GM21381 (cell line): ENCODE results near the gene CMTR1.
"Not testable (repeated sequence)": the region's sequence is repeated elsewhere in the genome, so short reads cannot be mapped to it uniquely, and the experiment has no call there.

Source experiments
- ATAC-seq: cut with Tn5 transposase; IDR thresholded peaks from one replicate; pipeline ENCODE4 v1.9.1; 2021; ENCODE audit warnings: mild to moderate bottlenecking, moderate library complexity; ENCODE audit not compliant: unreplicated experiment

The CMTR1 gene

DNA sequence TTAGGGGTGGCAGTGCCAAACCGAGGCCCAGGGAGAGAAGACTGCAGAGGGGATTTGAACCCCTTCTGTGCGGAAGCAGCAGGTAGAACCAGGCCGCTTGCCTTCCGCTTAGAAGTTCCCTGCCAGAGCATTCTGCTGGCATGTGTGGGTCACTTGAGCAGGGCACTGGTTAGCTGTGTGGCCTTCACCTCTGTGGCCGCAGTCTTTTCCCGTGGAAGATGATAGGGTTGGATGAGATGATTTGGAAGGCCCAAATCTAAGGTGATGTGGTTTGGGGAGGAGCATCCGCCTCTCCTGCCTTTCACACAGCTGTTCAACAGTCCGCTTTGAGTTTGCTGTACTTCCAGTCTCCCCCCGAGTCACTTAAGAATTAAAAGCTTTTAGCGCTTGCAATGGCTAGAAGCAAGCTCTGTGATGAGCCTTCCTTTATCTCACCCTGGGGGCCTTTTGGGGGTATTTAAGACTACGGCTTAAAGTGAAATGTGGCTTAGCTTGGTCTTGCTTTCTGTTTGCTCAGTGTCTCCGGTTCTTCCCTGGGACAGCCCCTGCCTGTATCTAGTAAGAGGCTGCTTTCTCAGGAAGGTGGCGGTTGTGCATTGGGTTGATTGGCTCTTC, 743 bp downstream of the CMTR1 start:
- peak; percentile 36 for ATAC-seq

GRCh38 chr6:37435373-37435772, 2.4 kb downstream of the CMTR1 start:
- ATAC-seq: no peak

DNA sequence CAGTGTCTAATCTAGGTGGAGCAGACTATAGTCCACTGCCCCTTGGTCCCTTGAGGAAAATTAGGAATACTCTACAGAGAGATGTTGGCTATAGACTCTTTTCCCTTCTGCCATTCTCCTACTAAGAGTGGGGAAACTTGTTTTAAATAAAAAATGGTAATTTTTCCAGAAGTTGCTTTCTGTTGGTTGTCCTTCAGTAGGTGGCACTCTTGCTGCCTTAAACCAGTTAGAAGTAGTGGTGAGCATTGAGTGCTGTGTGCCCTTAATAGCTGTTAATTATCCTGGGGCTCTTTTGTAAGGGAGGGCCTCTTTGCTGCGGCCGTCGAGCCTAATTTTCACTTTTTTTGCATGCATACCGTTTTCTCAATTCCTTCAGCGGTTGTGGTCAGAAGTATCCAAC, 2.8 kb downstream of the CMTR1 start:
- no peak for ATAC-seq

DNA sequence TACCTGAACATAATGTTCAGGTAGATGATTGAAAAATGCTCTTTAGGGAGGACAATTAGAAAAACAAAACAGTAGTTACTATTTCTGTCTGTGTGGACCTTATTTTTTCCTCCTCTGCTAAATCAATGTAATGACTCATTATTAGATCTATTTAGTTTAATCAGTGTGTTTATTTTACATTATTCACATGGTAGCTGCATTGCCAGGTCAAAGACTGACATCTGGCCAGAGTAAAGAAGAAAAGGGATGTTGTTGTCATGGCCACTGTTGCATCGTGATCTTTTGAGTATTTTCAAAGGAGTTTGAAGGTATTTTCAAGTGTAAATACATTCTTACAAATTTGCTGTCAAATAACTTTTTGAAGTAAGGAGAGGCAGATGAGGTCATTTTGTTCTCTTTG, 5.9 kb downstream of the CMTR1 start:
- ATAC-seq: no peak

GRCh38 chr6:37441651-37442050, 8.6 kb downstream of the CMTR1 start:
- no peak for ATAC-seq

DNA sequence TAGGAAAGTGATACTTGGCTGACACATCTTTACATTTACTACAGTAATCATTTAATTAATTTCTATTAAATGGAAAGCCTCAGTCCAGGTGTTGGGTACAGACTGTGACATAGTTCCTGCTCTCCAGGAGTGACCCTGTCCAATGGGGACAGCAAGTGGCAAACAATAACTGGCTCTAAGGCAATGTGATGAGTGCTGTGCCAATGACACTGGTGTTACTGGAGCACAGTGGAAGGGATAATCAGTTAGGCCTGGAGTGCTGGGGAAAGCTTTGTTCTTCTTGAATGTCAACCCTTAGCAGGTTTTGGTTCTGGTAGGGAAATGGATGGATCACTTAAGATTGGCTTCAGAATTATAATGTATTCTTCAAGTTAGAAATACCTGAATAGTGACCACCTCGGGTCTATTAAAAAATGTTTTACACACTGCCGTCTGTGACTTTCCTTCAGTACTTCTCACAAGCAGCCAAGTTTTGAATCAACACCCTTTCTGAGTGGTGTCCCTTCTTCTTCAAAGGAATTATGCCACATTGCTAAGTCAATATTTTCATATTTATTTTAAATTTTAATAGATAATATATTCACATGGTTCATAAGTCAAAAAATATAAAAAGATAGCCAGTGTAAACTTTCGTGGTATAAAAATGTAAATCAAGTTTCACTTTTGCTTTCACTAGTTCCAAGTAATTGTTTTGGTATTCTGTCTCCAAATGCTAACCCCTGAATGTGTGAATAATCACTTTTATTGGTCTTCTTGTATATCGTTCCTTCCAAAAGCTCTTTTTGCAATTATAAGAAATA, 9.6 kb downstream of the CMTR1 start:
- ATAC-seq: no peak

- not testable (repeated sequence) for ATAC-seq
Measured at GRCh38 chr6:37443216-37443542, 10.2 kb downstream of the CMTR1 start.

GRCh38 chr6:37449984-37450383, 17.0 kb downstream of the CMTR1 start:
- ATAC-seq: no peak

DNA sequence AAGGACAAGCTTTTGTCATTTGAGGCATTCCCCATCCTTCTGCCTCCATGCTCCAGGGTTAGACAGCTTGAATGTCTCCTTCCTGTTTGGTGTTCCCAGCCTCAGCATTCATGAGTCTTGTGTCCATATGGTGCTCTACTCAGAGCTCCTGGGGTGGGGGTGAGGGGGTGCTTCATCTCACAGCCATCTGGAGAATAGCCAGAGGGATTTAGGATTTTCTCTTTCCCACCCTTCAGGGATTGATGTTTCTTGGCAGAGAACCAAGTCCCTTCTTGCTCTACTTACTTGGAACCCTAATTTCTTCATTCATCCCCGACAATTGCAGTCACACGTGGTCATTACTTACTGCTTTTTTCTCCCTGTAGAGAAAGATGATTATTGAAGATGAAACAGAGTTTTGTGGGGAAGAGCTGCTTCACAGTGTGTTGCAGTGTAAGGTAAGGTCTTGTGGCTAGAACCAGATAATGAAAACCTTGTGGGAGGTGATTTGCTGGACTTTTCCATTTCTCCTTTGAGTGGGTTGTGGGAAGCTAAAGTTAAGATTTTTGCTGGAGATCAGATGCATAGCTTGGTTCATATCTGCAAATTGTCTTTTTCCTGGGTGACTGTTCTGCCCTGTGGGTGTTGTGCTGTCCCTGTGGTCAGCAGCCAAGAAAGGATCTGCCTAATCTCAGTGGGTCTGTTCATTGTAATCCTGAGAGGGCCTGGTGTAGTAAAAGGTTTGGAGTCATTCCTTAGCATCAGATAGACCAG, 18.6 kb downstream of the CMTR1 start:
- ATAC-seq: no peak

GRCh38 chr6:37452522-37452921, 19.5 kb downstream of the CMTR1 start:
- no peak for ATAC-seq

GRCh38 chr6:37454420-37455140, 21.6 kb downstream of the CMTR1 start:
- no peak for ATAC-seq

DNA sequence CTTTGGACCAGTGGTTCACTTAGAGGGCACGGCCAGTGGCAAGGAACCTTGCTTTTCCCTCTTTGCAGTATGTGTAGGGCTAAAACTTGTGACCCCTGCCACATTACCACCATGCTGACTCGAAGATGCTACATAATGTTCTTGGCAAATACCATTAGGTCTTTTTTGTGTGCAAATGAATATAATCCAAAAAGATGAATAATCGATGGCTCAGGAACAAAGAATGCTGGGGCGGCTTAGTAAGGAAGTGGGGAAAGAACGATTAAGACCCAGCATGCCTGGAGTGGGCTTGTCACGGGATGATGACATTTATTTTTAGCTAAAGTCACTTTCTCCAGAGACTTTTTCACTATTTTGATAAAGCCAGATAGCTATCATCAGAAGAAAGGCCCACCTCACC, 23.1 kb downstream of the CMTR1 start:
- ATAC-seq: no peak

DNA sequence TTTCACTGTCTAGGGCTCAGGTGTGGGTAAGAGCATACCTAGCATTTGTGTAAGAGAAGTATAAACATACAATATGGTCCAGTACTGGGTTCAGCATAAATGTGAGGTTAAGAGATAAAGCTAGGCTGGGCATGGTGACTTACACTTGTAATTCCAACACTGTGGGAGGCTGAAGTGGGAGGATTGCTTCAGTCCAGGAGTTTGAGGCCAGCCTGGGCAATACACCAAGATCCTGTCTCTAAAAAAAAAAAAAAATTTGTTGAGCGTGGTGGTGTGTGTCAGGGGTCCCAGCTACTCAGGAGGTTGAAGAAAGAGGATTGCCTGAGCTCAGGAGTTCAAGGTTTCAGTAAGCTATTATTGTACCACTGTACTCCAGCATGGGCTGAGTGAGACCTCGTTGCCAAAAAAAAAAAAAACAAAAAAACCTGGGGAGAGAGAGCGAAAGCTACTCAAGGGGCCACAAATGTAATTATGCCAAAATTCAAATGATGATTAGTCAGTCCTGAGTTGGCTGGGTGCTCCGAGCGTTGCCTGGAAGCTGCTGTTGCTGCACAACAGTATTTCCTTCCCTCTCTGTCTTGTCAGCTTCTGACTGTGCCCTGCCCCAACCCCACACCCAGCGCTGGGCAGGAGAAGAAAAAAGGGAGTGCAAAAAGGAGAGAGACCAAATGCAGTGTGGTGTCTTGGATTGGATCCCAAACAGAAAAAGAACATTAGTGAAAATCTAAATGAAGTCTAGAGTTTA, 24.0 kb downstream of the CMTR1 start:
- ATAC-seq: no peak

DNA sequence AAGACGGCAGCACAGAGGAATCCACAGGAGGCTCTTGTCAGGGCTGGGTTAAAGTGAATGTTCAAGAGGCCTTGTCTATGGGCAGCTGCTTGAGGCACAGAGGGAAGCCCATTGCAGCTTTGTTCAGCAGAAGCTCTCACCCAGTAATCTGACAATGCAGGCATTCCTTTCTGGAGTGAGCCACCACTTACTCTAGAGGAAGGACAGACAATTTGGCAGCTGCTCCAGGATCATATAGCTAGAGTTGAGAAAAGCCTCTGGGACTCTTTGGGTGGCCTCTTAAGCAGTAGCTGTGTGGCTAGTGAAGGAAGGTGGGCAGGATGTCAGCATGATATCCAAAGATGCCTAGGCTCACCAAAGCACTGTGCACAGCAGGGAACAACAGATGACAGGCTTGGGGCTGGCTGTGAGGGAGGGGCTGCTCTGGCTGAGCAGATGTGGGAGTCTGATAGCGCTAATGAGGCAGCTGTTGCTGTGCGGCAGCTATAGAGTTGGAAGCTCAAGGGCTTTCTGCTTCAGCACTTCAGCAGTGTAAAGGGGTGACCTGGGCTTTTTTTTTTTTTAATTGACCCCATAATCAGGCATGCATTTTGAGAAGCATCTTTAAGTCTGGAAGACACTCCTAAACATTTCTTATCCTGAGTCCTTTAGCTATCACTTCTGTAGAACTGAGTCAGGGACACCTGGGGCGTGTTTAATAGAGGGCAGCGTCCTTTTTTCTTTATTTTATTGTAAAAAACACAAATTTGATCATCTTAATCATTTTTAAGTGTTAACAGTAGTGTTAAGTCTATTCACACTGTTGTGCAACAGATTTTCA, 27.2 kb downstream of the CMTR1 start:
- no peak for ATAC-seq

- ATAC-seq: no peak
Measured at GRCh38 chr6:37460805-37461204, 27.8 kb downstream of the CMTR1 start.

GRCh38 chr6:37463110-37463509, 30.1 kb downstream of the CMTR1 start:
- no peak for ATAC-seq

DNA sequence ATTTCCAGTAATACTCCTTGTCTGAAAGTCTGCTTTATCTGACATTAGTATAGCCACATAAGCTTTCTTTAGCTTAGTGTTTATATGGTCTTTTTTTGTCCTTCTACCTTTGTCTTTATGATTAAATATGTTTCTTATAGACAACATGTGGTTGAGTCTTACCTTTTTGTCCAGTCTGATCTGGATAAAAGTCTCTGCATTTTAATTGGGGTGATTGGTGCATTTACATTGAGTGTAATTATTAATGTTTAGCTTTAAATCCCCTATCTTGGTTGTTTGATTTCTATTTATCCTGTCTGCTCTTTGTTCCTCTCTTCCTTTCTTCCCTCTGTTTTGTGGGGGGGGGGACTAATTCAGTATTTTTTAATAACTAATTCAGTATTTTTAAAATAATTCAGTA, 34.7 kb downstream of the CMTR1 start:
- ATAC-seq: no peak

DNA sequence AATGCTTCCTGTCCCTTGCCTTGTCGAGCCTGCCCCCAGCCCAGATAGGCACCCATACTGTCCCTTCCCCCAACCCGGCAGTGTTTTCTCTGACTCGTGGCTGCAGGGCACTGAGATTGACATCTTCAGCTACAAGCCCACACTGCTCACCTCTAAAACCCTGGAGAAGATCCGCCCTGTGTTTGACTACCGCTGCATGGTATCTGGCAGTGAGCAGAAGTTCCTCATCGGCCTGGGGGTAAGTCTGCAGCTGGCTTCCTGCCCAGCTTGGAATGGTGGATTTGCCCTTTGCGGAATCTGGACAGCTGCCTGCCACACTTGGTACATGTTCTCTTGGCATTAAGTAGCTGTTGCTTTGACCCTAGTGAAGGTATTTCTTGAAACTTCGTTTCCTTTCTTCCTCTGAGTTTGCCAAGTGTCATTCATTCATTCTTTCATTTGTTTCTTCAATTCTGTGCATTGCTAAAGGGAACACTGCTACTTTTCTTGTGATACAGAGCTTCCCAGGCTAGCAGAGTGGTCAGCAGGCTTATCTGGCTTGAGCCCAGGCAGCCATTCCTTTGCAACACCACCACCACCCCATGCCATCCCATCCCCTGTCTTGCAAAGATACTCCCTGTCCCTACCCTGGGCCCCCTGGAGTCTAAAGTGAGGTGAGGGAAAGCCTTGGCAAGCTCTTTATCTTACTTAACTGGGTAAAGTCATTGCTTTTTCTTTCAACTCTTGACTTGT, 40.5 kb downstream of the CMTR1 start:
- ATAC-seq: no peak

- ATAC-seq: no peak
Measured at GRCh38 chr6:37474316-37474715, 41.3 kb downstream of the CMTR1 start.
